Liver (tissue), 9 donors: ENCODE results near the gene PER1. TPM values are rescaled to one million over a fixed set of nuclear protein-coding genes. Genes with fewer than 3 reads are reported as not detected.

Source experiments
- DNase-seq: peaks from one replicate; pipeline ENCODE4 v3.0.0-alpha.2; 2017; ENCODE audit warnings: low spot score
- H3K27ac ChIP-seq, 2 donors: one replicate each; pipeline ENCODE4 v1.7.0; 2013; ENCODE audit warnings: inconsistent platforms in 2 of 2, low read length in 2 of 2, control low read depth in 1 of 2, low read depth in 1 of 2, mild to moderate bottlenecking in 1 of 2
- H3K27me3 ChIP-seq, 4 donors: one replicate each; pipeline versions ENCODE4 v1.6.1 to v1.7.0; 2013; ENCODE audit warnings: low read length in 3 of 4, inconsistent platforms in 1 of 4, mild to moderate bottlenecking in 1 of 4, moderate library complexity in 1 of 4; ENCODE audit not compliant: control insufficient read depth in 4 of 4, insufficient read depth in 4 of 4
- H3K36me3 ChIP-seq, 4 donors: one replicate each; pipeline versions ENCODE4 v1.6.1 to v1.7.0; 2013; ENCODE audit warnings: low read length in 3 of 4, mild to moderate bottlenecking in 3 of 4, low read depth in 1 of 4, moderate library complexity in 1 of 4; ENCODE audit not compliant: control insufficient read depth in 4 of 4, insufficient read depth in 3 of 4
- H3K4me1 ChIP-seq, 4 donors: one replicate each; pipeline versions ENCODE4 v1.6.1 to v1.7.0; 2013; ENCODE audit warnings: low read length in 3 of 4, mild to moderate bottlenecking in 3 of 4, moderate library complexity in 1 of 4; ENCODE audit not compliant: control insufficient read depth in 4 of 4, insufficient read depth in 4 of 4
- H3K4me3 ChIP-seq, 3 donors: one replicate each; pipeline versions ENCODE4 v1.6.1 to v1.7.0; 2013; ENCODE audit warnings: low read length in 3 of 3, control low read depth in 1 of 3, low read depth in 1 of 3, mild to moderate bottlenecking in 1 of 3
- H3K9ac ChIP-seq, 2 donors: one replicate each; pipeline ENCODE4 v1.7.0; 2013; ENCODE audit warnings: low read length in 2 of 2, mild to moderate bottlenecking in 2 of 2, moderate library complexity in 2 of 2, control low read depth in 1 of 2, low read depth in 1 of 2
- H3K9me3 ChIP-seq, 4 donors: one replicate each; pipeline versions ENCODE4 v1.6.1 to v1.7.0; 2013; ENCODE audit warnings: low read length in 3 of 4; ENCODE audit not compliant: control insufficient read depth in 4 of 4
- EGR1 ChIP-seq, 2 donors: IDR thresholded peaks; 2 replicates each; pipeline ENCODE4 v1.6.1; 2016 to 2018; ENCODE audit warnings: antibody characterized with exemption in 2 of 2, low read depth in 2 of 2
- FOXA1 ChIP-seq: IDR thresholded peaks from 2 replicates; pipeline ENCODE4 v1.6.1; 2016; ENCODE audit warnings: antibody characterized with exemption
- FOXA2 ChIP-seq: IDR thresholded peaks from 2 replicates; pipeline ENCODE4 v1.6.1; 2016; ENCODE audit warnings: antibody characterized with exemption
- GABPA ChIP-seq, 2 donors: IDR thresholded peaks in 1 of 2; conservative IDR thresholded peaks in 1 of 2; 2 replicates each; pipeline ENCODE4 v1.6.1; 2016; ENCODE audit warnings: antibody characterized with exemption in 2 of 2, mild to moderate bottlenecking in 1 of 2, moderate library complexity in 1 of 2
- HNF4A ChIP-seq, 2 donors: conservative IDR thresholded peaks; 2 replicates each; pipeline ENCODE4 v1.6.1; 2016; ENCODE audit warnings: antibody characterized with exemption in 2 of 2, mild to moderate bottlenecking in 2 of 2
- HNF4G ChIP-seq: IDR thresholded peaks from 2 replicates; pipeline ENCODE4 v1.6.1; 2016; ENCODE audit warnings: antibody characterized with exemption
- JUND ChIP-seq, 2 donors: IDR thresholded peaks; 2 replicates each; pipeline ENCODE4 v1.6.1; 2016; ENCODE audit warnings: antibody characterized with exemption in 2 of 2
- NR2F2 ChIP-seq: IDR thresholded peaks from 2 replicates; pipeline ENCODE4 v1.6.1; 2016; ENCODE audit warnings: antibody characterized with exemption
- RAD21 ChIP-seq, 2 donors: IDR thresholded peaks; 2 replicates each; pipeline ENCODE4 v1.6.1; 2016; ENCODE audit warnings: antibody characterized with exemption in 2 of 2, mild to moderate bottlenecking in 2 of 2
- RXRA ChIP-seq, 2 donors: IDR thresholded peaks; 2 replicates each; pipeline ENCODE4 v1.6.1; 2017 to 2018; ENCODE audit warnings: antibody characterized with exemption in 2 of 2, mild to moderate bottlenecking in 1 of 2
- SP1 ChIP-seq: IDR thresholded peaks from 2 replicates; pipeline ENCODE4 v1.6.1; 2018; ENCODE audit warnings: antibody characterized with exemption, mild to moderate bottlenecking
- TAF1 ChIP-seq: conservative IDR thresholded peaks from 2 replicates; pipeline ENCODE4 v1.6.1; 2016; ENCODE audit warnings: antibody characterized with exemption, mild to moderate bottlenecking
- YY1 ChIP-seq: IDR thresholded peaks from 2 replicates; pipeline ENCODE4 v1.6.1; 2016; ENCODE audit warnings: antibody characterized with exemption, mild to moderate bottlenecking
- WGBS: extraction: QIAGEN DNeasy Blood & Tissue Kit; methylation state at CpG from one replicate; pipeline ENCODE4 v1.1.7; 2013; 5-methylcytosine and 5-hydroxymethylcytosine counted together
- polyA plus RNA-seq, 2 donors: library from polyadenylated mRNA; stranded (reverse) in 1 of 2; unstranded in 1 of 2; fragments of 200-250 nt in 1 of 2; fragments of >200 nt in 1 of 2; fragmentation: Nextera tagmentation in 1 of 2; extraction: Ambion mirVana in 1 of 2; gene quantifications; one replicate each; pipeline versions ENCODE4 v1.2.1 to v1.2.3, GENCODE V29; 2013 to 2015
- total RNA-seq, 2 donors: library from RNA; depleted of rRNA; stranded (reverse); fragments of >200 nt; gene quantifications; one replicate each; pipeline ENCODE4 v1.2.3, GENCODE V29; 2014
- TF ChIP-seq, protein P1 (sequence below): IDR thresholded peaks from 2 replicates; pipeline ENCODE4 v1.6.1; 2016; ENCODE audit warnings: antibody characterized with exemption, mild to moderate bottlenecking
- TF ChIP-seq, protein P2 (sequence below): IDR thresholded peaks from 2 replicates; pipeline ENCODE4 v1.6.1; 2016; ENCODE audit warnings: antibody characterized with exemption
- TF ChIP-seq, protein P3 (sequence below): IDR thresholded peaks from 2 replicates; pipeline ENCODE4 v1.6.1; 2016; ENCODE audit warnings: antibody characterized with exemption
- TF ChIP-seq, protein P4 (sequence below): IDR thresholded peaks from 2 replicates; pipeline ENCODE4 v1.6.1; 2016; ENCODE audit warnings: antibody characterized with exemption
- TF ChIP-seq, protein P5 (sequence below): fragments of 150-350 bp; IDR thresholded peaks from 2 replicates; pipeline ENCODE4 v1.5.1; 2017; ENCODE audit warnings: improper control_type of control experiment, low read depth, low read length; ENCODE audit not compliant: missing input control
- donor health status: healthy.
- donor health status: healthy.
- donor health status: healthy.
- donor health status: healthy.
- donor health status: healthy.

The PER1 gene
- total and polyA plus RNA-seq, 4 donors, result 10.1 to 71.6 (median 29.7) TPM

DNA sequence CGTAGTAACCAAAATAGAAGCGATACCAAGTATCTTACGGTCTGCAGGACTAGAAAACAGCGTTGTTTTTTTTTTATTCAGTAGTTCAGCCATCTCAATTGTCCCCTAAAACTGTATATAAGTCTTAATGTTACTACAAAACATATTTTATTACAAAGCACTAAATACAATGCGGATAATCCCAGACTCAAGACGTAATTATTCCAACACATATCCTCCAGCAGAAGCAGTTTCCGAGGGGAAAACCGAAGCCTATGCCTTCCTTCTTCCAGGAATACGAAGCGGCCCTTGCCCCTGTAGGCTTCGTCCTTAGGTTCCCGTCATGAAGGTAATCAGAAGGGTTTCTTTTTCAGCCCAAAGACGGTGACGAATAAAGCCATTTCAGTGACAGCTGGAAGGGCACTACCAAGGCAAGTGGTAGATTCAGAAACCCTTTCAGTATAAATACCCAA is 21.7 kb upstream of the PER1 start:
- peak overlapping the region; percentile 63 to 96 for H3K9ac ChIP-seq
- peaks cover 2 to 31% (median 19%) of the 10 kb centered on the region in 4 donors for H3K4me1 ChIP-seq
- peak overlapping the region; percentile 90 to 91 for H3K27ac ChIP-seq
- TF ChIP-seq, protein P1, sequence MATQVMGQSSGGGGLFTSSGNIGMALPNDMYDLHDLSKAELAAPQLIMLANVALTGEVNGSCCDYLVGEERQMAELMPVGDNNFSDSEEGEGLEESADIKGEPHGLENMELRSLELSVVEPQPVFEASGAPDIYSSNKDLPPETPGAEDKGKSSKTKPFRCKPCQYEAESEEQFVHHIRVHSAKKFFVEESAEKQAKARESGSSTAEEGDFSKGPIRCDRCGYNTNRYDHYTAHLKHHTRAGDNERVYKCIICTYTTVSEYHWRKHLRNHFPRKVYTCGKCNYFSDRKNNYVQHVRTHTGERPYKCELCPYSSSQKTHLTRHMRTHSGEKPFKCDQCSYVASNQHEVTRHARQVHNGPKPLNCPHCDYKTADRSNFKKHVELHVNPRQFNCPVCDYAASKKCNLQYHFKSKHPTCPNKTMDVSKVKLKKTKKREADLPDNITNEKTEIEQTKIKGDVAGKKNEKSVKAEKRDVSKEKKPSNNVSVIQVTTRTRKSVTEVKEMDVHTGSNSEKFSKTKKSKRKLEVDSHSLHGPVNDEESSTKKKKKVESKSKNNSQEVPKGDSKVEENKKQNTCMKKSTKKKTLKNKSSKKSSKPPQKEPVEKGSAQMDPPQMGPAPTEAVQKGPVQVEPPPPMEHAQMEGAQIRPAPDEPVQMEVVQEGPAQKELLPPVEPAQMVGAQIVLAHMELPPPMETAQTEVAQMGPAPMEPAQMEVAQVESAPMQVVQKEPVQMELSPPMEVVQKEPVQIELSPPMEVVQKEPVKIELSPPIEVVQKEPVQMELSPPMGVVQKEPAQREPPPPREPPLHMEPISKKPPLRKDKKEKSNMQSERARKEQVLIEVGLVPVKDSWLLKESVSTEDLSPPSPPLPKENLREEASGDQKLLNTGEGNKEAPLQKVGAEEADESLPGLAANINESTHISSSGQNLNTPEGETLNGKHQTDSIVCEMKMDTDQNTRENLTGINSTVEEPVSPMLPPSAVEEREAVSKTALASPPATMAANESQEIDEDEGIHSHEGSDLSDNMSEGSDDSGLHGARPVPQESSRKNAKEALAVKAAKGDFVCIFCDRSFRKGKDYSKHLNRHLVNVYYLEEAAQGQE, result peak; percentile 2
- TF ChIP-seq, protein P2, sequence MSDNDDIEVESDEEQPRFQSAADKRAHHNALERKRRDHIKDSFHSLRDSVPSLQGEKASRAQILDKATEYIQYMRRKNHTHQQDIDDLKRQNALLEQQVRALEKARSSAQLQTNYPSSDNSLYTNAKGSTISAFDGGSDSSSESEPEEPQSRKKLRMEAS, result no peak
- H3K27me3 ChIP-seq, result no peaks in the 10 kb centered on the region
- DNase-seq, result peak; percentile 36
- no peaks in the 10 kb centered on the region for H3K9me3 ChIP-seq
- peak overlapping the region; percentile 28 to 51 (median 43) for H3K4me3 ChIP-seq
- no peaks in the 10 kb centered on the region for H3K36me3 ChIP-seq
- WGBS, result 6% methylated on average over 14 of the region's 14 CpGs

DNA sequence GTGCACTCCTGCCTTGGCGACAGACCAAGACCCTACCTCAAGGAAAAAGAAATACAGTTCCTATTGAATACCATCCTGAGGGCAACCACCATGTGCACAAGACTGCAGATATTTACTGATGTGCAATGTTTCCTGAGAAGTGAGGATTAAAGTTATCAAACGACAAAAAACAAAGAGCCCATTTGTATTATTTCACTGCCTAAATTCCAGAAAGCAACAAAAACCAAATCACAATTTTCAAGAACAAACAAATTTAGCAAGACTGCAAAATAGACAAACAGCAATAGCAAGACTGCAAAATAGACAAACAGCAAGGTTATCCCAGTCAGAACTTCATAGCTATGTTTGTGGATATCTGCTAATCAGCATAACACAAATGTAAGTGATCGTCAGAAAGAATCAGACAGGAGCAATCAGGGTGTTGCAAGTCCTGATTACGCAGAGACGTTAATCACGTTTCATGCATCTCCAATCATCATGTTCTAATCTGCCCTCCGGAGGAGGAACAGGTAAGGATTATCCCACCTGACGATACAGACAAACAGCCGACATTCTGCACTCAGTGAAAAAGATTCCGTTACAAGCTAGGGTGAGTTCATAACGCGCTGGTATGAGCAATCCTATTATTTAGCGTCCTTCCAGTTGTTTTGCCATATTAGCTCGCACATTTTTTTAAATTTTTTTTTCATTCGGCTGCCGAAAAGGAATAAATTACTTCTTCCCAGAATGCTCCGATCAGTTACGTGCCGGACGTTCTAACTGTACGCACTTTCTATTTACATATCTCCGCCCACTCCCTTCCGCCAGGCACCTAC is 21.1 kb upstream of the PER1 start:
- WGBS, result under 1% methylated on average over 23 of the region's 23 CpGs
- H3K9me3 ChIP-seq, result no peaks in the 10 kb centered on the region
- no peaks in the 10 kb centered on the region for H3K36me3 ChIP-seq
- H3K4me3 ChIP-seq, result peak overlapping the region in 2 of 3 donors; percentile 28 to 46
- peaks cover 2 to 31% (median 19%) of the 10 kb centered on the region in 4 donors for H3K4me1 ChIP-seq
- peak; percentile 71 for DNase-seq
- no peaks in the 10 kb centered on the region for H3K27me3 ChIP-seq
- TF ChIP-seq TAF1, result peak; percentile 76
- TF ChIP-seq, protein P2, result peak; percentile 79
- TF ChIP-seq GABPA (IDR thresholded peaks at IDR 0.05 in 1 of 2, conservative IDR thresholded peaks at IDR 0.05 in 1 of 2), result peak; percentile 32 to 74
- TF ChIP-seq YY1, result peak; percentile 90
- TF ChIP-seq, protein P3, sequence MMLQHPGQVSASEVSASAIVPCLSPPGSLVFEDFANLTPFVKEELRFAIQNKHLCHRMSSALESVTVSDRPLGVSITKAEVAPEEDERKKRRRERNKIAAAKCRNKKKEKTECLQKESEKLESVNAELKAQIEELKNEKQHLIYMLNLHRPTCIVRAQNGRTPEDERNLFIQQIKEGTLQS, result peak; percentile 89
- peak; percentile 72 for TF ChIP-seq NR2F2
- TF ChIP-seq HNF4A (conservative IDR thresholded peaks at IDR 0.05), result peak; percentile 46 to 60
- TF ChIP-seq, protein P4, sequence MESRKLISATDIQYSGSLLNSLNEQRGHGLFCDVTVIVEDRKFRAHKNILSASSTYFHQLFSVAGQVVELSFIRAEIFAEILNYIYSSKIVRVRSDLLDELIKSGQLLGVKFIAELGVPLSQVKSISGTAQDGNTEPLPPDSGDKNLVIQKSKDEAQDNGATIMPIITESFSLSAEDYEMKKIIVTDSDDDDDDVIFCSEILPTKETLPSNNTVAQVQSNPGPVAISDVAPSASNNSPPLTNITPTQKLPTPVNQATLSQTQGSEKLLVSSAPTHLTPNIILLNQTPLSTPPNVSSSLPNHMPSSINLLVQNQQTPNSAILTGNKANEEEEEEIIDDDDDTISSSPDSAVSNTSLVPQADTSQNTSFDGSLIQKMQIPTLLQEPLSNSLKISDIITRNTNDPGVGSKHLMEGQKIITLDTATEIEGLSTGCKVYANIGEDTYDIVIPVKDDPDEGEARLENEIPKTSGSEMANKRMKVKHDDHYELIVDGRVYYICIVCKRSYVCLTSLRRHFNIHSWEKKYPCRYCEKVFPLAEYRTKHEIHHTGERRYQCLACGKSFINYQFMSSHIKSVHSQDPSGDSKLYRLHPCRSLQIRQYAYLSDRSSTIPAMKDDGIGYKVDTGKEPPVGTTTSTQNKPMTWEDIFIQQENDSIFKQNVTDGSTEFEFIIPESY, result peak; percentile 92
- peak; percentile 37 to 57 for TF ChIP-seq RAD21 (IDR thresholded peaks at IDR 0.05)
- TF ChIP-seq FOXA2, result peak; percentile 51
- TF ChIP-seq RXRA (IDR thresholded peaks at IDR 0.05), result peak; percentile 68 to 81
- TF ChIP-seq FOXA1, result peak; percentile 77
- peak; percentile 64 to 77 for TF ChIP-seq JUND (IDR thresholded peaks at IDR 0.05)
- TF ChIP-seq, protein P1, result peak; percentile 85
- peak; percentile 93 for TF ChIP-seq SP1
- TF ChIP-seq HNF4G, result no peak
- TF ChIP-seq EGR1 (IDR thresholded peaks at IDR 0.05; ENCODE audit: low read depth in 2 of 2), result peak; percentile 64 to 80
- TF ChIP-seq, protein P5, sequence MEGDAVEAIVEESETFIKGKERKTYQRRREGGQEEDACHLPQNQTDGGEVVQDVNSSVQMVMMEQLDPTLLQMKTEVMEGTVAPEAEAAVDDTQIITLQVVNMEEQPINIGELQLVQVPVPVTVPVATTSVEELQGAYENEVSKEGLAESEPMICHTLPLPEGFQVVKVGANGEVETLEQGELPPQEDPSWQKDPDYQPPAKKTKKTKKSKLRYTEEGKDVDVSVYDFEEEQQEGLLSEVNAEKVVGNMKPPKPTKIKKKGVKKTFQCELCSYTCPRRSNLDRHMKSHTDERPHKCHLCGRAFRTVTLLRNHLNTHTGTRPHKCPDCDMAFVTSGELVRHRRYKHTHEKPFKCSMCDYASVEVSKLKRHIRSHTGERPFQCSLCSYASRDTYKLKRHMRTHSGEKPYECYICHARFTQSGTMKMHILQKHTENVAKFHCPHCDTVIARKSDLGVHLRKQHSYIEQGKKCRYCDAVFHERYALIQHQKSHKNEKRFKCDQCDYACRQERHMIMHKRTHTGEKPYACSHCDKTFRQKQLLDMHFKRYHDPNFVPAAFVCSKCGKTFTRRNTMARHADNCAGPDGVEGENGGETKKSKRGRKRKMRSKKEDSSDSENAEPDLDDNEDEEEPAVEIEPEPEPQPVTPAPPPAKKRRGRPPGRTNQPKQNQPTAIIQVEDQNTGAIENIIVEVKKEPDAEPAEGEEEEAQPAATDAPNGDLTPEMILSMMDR, result no peak
- H3K27ac ChIP-seq, result peak overlapping the region; percentile 90 to 91
- peak overlapping the region; percentile 63 to 96 for H3K9ac ChIP-seq
